GM19397 (cell line): Measurements from ENCODE around the gene HIC1.

ENCODE experiments used
- ATAC-seq: cut with Tn5 transposase; IDR thresholded peaks from one replicate; pipeline ENCODE4 v1.9.1; 2021; ENCODE audit warnings: mild to moderate bottlenecking, moderate library complexity; ENCODE audit not compliant: unreplicated experiment

Gene HIC1

GRCh38 chr17:2042933-2043332, 12.0 kb upstream of the HIC1 start:
- ATAC-seq = no peak

DNA sequence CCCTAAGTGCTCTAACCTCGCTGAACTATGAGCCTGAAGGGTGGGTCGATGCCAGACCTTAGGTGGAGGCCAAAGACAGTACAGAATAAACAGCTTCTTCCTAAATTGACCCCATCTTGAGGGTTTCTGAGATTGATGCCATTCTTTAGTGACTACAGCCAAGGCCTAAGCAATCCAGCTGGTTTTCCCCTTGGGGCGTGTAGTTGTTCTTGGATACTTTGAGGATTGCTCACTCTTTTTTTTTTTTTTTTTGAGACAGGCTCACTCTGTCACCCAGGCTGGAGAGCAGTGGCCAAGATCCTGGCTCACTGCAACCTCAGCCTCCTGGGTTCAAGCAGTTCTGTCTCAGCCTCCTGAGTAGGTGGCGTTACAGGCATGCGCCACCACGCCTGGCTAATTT, 11.1 kb upstream of the HIC1 start:
- no peak for ATAC-seq

DNA sequence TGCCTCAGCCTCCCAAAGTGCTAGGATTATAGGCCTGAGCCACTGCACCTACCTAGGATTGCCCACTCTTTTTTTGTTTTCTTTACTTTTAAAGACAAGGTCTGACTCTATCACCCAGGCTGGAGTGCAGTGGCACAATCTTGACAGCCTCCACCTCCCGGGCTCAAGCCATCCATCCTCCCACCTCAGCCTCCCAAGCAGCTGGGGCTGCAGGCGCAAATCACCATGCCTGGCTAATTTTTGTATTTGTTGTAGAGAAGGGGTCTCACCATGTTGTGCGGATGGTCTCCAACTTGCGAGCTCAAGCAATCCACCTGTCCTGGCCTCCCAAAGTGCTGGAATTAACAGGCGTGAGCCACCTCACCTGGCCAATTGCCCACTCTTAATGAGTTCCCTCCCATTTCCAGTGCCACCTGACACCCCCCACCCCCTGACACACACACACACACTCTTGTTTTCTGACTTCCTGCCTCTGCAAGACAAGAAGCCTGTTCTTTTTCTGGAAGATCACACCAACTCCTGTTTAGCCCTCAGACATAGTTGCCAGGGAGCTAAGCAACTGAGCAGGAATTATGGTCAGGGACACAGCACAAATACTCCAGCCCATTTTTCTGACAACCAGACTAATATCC, 10.5 kb upstream of the HIC1 start:
- no peak for ATAC-seq

DNA sequence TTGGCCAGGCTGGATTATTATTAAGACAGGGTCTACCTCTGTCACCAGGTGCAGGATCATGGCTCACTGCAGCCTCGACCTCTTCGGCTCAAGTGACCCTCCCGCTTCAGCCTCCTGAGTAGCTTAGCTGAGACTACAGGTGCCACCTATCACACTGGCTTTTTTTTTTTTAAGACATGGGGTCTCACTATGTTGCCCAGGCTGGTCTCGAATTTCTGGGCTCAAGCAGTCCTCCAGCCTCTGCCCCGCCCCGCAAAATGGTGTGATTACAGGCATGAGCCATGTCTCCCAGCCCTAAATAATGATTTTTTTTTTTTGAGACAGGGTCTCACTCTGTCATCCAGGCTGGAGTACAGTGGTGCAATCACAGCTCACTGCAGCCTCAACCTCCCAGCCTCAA, 7.3 kb upstream of the HIC1 start:
- ATAC-seq = no peak

DNA sequence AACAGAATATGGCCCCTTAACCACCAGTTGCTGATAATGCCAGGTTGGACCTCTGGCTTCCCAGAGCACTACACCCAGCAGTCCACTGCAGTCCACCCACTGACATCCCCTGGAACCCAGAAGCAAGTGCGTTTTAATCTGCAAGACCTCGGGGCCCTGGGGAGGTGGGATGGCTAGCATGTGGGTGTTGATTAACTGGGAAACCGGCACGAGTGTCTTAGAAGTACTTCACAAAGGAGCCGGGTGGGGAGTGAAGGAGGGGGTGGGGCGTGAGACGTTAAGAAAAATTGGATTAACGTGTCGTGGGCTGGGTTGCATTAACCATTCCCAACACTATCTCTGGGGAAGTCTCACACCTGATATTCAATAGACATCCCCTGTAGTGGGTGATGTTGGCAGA, 6.1 kb upstream of the HIC1 start:
- no peak for ATAC-seq

DNA sequence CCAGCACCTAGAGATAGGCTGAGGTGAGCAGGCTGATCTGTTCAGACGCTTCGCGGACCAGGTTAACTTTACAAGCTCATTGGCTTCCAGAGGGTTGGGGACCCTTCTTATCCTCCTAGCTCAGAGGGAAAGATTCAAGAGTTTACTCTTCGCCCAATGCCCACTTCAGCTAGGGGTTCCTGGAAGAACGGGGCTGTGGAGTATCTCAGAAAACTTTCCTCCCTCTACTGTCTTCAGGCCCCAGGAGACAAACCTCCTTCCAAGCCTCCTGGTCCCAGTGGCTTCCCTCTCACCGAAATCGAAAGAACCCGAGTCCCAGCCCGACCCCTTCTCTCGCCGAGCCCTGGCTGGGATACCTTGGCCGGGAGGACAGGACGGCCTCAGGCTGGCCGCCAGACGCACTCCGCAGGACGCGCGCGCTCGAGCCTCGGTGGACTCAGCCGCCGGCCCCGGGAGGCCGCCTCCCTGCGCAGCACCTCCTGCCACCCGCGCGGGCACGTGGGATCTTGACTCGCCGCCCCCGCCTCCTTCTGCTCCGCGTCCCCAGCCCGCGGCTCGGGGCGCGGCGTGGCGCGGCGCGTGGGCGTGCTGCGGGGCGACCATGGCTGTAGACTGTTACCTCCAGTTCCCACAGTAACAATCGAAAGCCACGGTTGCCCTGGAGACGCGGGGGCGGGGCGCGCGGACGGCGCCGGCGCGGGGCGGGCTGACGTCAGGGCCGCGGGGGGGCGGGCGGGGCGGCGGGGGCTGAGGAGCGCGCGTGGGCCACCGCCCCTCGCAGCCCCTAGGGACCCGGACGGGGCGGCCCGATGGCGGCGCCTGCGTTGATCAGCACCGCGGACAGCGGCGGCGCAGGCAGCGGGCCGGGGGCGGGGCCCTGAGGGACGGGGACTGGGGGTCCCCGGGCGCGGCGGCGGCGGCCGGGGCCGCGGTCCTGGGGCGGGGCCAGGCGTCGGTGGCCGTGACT, 5.3 kb upstream of the HIC1 start:
- ATAC-seq = peak; percentile 46

- ATAC-seq = no peak
Observed at GRCh38 chr17:2050300-2051060, 4.4 kb upstream of the HIC1 start.

- no peak for ATAC-seq
Observed at GRCh38 chr17:2051061-2051932, 3.6 kb upstream of the HIC1 start.

- ATAC-seq = no peak
Observed at GRCh38 chr17:2051933-2052559, 2.9 kb upstream of the HIC1 start.

GRCh38 chr17:2053380-2054261, 1.3 kb upstream of the HIC1 start:
- ATAC-seq = no peak

DNA sequence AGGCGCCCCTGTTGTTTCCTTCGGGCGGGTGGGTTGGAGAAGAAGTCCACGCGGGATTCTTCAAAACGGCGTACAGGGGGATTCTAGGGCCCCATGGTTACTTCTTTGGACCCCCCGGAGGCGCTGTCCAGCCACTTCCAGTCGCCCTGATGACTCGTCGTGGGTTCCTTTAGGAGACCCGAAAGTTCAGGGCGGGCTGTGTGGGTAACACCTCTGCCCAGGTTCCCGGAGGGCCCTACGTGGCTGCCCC, 716 bp upstream of the HIC1 start:
- no peak for ATAC-seq

GRCh38 chr17:2055292-2056205, 646 bp downstream of the HIC1 start:
- ATAC-seq = no peak

DNA sequence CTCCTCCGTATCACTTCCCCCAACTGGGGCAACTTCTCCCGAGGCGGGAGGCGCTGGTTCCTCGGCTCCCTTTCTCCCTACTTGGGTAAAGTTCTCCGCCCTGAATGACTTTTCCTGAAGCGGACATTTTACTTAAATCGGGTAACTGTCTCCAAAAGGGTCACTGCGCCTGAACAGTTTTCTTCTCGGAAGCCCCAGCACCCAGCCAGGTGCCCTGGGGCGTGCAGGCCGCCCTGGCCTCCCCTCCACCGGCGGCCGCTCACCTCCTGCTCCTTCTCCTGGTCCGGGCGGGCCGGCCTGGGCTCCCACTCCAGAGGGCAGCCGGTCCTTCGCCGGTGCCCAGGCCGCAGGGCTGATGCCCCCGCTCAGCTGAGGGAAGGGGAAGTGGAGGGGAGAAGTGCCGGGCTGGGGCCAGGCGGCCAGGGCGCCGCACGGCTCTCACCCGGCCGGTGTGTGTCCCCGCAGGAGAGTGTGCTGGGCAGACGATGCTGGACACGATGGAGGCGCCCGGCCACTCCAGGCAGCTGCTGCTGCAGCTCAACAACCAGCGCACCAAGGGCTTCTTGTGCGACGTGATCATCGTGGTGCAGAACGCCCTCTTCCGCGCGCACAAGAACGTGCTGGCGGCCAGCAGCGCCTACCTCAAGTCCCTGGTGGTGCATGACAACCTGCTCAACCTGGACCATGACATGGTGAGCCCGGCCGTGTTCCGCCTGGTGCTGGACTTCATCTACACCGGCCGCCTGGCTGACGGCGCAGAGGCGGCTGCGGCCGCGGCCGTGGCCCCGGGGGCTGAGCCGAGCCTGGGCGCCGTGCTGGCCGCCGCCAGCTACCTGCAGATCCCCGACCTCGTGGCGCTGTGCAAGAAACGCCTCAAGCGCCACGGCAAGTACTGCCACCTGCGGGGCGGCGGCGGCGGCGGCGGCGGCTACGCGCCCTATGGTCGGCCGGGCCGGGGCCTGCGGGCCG, 1.6 kb downstream of the HIC1 start:
- ATAC-seq = no peak

GRCh38 chr17:2057175-2057759, 2.4 kb downstream of the HIC1 start:
- no peak for ATAC-seq

- no peak for ATAC-seq
Observed at GRCh38 chr17:2057760-2058585, 3.1 kb downstream of the HIC1 start.
